ENCODE data around the gene RRP1.

- TF ChIP-seq CTCF (IDR thresholded peaks at IDR 0.05), result no peak
- no peak for TF ChIP-seq POLR2A (IDR thresholded peaks at IDR 0.05)
Observed at GRCh38 chr21:43757601-43758000, 31.8 kb upstream of the RRP1 start.
